ENCODE results near the gene KAT2B.
A peak's percentile ranks its signal among the peaks of the same experiment; 100 is the strongest.

Gene KAT2B

DNA sequence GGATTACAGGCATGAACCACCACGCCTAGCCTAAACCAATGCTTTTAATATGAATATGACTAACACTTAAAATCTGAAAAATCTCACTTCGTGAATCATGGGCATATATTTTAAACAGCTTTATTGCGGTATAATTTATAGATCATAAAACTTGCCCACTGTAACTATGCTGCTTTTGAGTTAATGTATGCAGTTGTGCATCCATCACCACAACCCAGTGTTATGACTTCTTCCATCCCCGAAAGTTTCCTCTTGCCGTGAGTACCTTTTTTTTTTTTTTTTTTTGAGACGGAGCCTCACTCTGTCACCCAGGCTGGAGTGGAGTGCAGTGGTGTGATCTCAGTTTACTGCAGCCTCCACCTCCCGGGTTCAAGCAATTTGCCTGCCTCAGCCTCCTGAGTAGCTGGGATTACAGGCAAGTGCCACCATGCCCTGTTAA lies 7.1 kb downstream of the KAT2B start:
- TF ChIP-seq JUND (IDR thresholded peaks at IDR 0.05; ENCODE audit: low read depth), result no peak
- no peak for DNase-seq (ENCODE audit: low read depth in 1 of 2, low spot score in 1 of 2)
- in situ Hi-C loops (cut with HindIII; ENCODE audit: low pct_unique_long_range_greater_than_20kb, low sequenced_read_pairs), result no loop called here

DNA sequence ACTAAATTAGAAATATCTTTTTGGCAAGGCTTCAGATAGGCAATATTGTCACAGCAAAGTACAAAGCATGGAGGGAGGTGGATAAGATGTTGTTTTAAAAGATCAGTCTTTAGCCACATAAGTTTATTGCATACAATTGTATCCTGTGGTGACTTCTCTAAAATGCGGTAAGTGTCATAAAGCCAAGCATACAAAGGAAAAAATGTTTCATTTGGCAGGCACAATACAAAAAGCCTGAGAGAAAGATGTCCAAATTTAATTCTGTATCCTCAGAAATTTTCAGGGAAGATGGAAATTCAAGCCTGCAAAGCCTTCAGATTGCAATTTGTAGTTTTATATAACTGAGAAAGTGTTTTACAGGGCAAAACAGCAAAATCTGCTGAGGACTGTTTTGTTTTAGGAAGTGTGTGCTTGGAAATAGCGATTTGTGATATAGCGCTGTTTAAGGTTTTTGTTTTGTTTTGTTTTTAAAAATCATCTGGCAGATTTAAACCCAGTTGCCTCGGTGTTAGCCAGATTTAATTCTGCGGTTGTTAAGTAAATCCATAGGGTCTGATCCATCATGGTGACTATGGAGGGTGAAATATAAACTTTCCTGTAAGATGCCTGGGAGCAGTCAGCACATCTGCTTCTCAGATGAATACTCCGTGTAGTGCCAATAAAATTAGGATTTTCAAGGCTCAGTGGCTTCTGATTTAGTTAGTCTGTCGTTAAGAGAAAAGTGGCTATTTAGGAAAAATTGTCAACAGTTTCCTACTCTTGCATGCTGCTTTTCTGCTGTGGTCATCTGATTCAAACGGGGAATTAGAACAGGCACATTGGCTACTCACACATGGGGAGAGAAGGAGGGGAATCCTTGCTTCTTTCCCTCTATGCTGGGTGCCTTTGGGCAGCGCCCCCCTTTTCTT lies 8.0 kb downstream of the KAT2B start:
- in situ Hi-C loops (cut with HindIII; ENCODE audit: low pct_unique_long_range_greater_than_20kb, low sequenced_read_pairs), result no loop called here
- no peak for TF ChIP-seq JUND (IDR thresholded peaks at IDR 0.05; ENCODE audit: low read depth)
- no peak for DNase-seq (ENCODE audit: low read depth in 1 of 2, low spot score in 1 of 2)

DNA sequence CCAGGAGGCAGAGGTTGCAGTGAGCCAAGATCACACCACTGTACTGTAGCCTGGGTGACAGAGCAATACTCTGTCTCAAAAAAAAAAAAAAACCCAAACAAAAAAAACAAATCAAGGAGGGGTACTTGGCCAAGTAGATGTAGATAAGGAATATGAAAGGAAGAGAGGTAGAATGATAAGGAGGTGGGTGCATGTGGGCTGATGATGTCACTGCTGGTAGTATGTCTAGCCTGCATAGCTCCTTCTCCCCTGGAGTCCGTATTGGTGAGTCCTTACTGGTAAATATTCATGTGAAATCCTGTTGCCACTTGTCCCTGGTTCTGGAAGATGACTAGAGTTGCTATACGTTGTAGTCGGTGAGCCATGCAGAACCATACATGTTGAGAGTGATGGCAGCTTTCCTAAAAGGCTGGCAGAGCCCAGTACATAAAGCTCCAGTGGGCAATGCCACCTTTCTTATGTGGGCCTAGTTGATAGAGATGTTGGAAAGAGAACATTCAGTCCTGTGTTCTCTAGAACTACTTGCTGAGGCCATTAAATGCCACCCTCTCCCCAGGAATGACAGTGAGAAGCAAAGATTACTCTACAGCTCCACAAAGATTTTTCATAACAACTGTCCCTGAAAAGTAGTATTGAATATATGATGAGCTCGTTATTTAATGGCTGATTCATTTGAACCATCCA lies 11.0 kb downstream of the KAT2B start:
- TF ChIP-seq JUND (IDR thresholded peaks at IDR 0.05; ENCODE audit: low read depth), result no peak
- in situ Hi-C loops (cut with HindIII; ENCODE audit: low pct_unique_long_range_greater_than_20kb, low sequenced_read_pairs), result no loop called here
- no peak for DNase-seq (ENCODE audit: low read depth in 1 of 2, low spot score in 1 of 2)

DNA sequence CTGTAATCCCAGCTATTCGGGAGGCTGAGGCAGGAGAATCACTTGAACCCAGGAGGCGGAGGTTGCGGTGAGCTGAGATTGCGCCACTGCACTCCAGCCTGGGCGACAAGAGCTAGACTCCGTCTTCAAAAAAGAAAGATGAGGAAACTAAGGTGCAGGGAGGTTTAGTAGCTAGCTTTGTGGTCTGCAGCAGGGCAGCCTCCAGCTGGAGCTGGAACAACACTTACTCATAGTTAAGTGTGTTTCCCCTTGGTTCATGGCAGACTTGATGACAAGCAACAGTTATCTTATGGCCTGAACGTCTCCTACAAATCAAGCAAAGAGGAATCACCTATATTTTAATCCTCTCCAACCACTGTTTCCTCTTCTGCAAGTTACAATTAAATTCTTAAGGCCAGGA lies 12.6 kb downstream of the KAT2B start:
- no peak for DNase-seq (ENCODE audit: low read depth in 1 of 2, low spot score in 1 of 2)
- in situ Hi-C loops (cut with HindIII; ENCODE audit: low pct_unique_long_range_greater_than_20kb, low sequenced_read_pairs), result no loop called here
- TF ChIP-seq JUND (IDR thresholded peaks at IDR 0.05; ENCODE audit: low read depth), result no peak

DNA sequence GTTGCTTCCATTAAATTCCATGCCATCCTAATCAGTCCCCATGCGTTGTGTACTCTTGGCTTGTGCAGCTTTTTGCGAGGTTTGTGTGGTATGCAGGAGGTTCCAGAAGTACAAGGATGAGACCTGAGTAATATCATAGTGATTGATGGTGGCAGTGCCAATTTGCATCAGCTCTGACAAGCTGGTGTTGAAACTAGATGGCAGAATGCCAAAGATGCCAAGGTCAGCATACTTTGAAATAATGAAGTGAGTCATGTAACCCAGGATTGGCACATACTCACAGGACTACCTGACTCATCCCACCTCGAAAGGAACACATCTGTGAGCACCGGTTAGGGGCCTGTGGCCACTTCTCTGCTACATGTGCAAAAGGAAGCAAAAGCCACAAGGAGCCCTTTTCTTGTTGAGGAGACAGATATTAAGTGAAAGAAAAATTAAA lies 14.3 kb downstream of the KAT2B start:
- DNase-seq (ENCODE audit: low read depth in 1 of 2, low spot score in 1 of 2), result peak in 1 of 2 experiments; percentile 73
- no peak for TF ChIP-seq JUND (IDR thresholded peaks at IDR 0.05; ENCODE audit: low read depth)
- in situ Hi-C loops (cut with HindIII; ENCODE audit: low pct_unique_long_range_greater_than_20kb, low sequenced_read_pairs), result no loop called here

DNA sequence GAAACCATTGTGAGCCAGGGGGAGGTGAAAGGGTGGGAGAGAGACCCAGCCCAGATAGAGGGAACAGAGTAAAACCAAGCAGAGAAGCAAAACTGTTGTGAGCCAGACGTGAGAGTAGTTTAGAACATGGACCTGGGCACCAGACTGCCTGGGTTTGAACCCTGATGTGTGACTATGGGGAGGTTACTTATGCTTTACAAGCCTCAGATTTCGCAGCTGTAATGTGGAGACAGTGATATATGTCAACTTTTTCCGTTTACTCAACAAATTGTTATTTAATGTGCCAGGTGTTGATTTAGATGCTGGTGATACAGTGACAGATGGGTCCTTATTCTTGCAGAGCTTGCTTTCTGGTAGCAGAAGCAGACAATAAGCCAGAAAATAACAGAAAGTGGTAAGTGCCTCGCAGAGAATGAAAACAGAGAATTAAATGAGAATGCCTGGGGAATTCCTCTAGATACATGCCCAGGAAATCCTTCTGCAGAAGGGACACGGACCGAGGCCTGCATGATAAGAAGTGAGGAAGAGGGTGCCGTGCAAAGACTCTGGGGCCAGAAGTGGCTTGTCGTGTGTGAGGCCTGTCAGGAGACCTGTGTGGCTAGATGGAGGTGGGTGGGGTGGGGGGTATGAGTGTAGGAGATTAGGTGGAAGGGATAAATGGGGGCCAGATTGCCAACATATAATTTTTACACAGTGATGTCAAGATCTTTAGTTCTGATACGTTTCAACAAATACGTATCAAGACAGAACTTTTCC lies 15.0 kb downstream of the KAT2B start:
- TF ChIP-seq JUND (IDR thresholded peaks at IDR 0.05; ENCODE audit: low read depth), result no peak
- in situ Hi-C loops (cut with HindIII; ENCODE audit: low pct_unique_long_range_greater_than_20kb, low sequenced_read_pairs), result no loop called here
- DNase-seq (ENCODE audit: low read depth in 1 of 2, low spot score in 1 of 2), result no peak

DNA sequence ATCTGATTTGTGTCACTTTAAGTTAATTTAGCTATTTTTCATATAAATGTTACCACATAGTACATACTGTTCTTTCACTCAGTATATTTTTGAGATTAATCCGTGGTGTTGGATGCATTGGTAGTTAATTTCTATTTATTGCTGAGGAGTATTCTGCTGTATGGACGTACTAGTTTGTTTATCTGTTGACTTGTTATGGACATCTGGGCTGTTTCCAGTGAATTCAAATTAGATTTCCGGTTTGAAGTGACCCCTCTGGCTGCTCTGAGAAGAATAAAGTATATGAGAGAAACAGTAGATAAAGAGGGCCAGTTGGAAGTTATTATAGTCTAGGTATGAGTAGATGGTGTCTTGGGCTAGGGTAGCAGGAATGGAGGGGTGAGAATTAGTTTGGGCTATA lies 15.6 kb downstream of the KAT2B start:
- in situ Hi-C loops (cut with HindIII; ENCODE audit: low pct_unique_long_range_greater_than_20kb, low sequenced_read_pairs), result no loop called here
- DNase-seq (ENCODE audit: low read depth in 1 of 2, low spot score in 1 of 2), result no peak
- no peak for TF ChIP-seq JUND (IDR thresholded peaks at IDR 0.05; ENCODE audit: low read depth)

DNA sequence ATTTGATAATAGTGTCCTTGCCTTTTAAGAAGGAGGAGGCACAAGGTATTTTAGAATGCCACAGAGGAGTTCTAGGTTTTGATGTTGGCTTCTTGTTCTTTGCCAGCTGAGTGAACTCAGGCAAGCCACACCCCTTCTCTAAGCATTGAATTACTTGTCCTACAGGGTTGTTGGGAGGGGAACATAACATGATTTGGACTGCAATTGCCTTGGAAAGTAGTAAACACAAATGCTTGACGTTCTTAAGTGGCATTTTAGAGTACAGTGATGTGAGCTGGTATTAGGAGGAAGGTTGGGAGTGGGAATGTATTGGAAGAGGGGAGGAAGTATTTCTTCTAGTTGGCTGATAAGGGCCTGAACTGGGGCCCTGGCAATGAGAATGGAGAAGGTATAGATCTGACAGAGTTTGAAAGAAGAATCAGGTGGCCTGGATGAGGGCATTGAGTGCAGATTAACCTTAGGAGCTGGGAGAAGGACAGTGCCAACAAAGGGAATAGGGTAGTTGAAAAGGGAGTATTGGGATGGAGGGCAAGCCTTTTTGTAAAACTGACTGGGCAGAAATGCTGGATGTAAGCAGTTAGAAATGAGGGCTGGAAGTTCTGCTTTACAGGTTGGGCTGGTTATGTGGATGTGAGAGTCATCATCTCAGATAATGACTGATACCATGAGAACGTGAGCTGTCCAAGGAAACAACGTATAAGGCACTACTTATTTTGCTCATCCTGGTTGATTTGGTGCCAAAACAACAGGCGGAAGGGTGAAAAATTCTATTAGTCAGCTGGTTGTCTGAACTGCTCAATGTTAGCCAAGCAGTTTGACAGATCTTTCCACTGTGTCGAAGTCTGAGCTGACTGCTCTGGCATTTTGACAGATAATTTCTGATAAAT lies 16.7 kb downstream of the KAT2B start:
- in situ Hi-C loops (cut with HindIII; ENCODE audit: low pct_unique_long_range_greater_than_20kb, low sequenced_read_pairs), result no loop called here
- no peak for TF ChIP-seq JUND (IDR thresholded peaks at IDR 0.05; ENCODE audit: low read depth)
- DNase-seq (ENCODE audit: low read depth in 1 of 2, low spot score in 1 of 2), result peak in 1 of 2 experiments; percentile 52

DNA sequence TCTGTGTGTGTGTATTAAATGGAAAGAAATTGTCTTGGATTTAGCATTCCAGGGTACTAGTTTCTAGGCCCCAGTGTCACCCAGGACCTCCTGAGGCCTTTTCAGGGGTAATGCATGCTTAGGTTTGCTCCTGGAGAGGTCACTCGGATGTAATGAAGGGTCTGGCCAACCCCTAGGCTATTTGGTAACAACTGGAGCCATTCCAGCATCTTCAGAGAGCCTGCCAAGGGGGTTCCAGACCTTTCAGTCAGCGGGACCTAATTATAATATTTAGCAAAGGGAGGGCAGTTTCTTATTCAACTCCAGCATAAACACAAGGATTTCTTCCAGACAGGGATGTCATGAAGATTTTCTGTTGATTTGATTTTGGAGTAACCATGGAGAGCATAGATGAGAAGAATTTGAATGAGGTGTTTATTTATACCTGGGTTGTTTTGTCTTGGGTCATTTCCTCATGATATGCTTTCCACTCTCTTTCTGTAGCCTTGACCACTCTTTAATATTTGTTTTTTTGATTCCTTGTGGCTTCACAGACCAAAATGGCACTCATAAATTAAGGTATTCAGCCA lies 17.4 kb downstream of the KAT2B start:
- no peak for TF ChIP-seq JUND (IDR thresholded peaks at IDR 0.05; ENCODE audit: low read depth)
- in situ Hi-C loops (cut with HindIII; ENCODE audit: low pct_unique_long_range_greater_than_20kb, low sequenced_read_pairs), result no loop called here
- no peak for DNase-seq (ENCODE audit: low read depth in 1 of 2, low spot score in 1 of 2)

DNA sequence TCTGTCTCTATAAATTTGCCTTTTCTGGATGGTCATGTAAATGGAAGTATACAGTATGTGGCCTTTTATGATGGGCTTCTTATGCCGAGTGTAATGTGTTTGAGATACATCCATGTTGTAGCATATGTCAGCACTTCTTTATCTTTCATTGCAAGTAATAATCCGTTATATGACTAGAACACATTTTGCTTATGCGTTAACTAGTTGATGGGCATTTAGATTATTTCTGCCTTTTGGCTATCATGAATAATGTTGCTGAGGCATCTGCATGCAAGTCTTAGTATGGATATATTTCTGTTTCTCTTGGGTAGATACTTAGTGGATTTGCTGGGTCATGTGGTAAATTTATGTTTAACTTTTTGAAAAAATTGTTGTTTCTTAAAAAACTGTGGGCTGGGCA lies 19.7 kb downstream of the KAT2B start:
- TF ChIP-seq JUND (IDR thresholded peaks at IDR 0.05; ENCODE audit: low read depth), result no peak
- no peak for DNase-seq (ENCODE audit: low read depth in 1 of 2, low spot score in 1 of 2)
- in situ Hi-C loops (cut with HindIII; ENCODE audit: low pct_unique_long_range_greater_than_20kb, low sequenced_read_pairs), result no loop called here

DNA sequence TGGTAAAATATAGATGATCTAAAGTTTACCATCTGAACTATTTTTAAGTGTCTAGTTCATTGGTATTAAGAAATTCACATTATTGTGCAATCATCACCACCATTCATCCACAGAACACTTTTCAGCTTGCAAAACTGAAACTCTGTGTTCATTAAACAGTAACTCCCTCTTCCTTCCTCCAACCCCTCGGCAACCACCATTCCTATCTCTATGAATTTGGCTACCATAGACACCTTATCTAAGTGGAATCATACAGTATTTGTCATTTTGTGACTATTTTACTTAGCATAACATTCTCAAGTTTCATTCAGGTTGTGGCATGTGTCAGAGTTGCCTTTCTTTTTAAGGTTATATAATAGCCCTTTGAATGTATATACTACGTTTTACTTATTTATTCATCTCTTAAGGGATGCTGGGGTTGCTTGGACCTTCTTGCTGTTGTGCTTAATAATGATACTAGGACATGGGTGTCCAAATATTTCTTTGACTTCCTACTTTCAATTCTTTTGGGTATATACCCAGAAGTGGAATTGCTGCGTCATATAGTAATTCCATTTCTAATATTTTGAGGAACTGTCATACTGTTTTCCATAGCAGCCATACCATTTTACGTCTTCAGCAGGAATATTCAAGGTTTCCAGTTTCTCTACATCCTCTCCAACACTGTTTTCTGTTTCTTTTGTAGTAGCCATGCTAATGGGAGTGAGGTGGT lies 20.9 kb downstream of the KAT2B start:
- DNase-seq (ENCODE audit: low read depth in 1 of 2, low spot score in 1 of 2), result no peak
- in situ Hi-C loops (cut with HindIII; ENCODE audit: low pct_unique_long_range_greater_than_20kb, low sequenced_read_pairs), result no loop called here
- no peak for TF ChIP-seq JUND (IDR thresholded peaks at IDR 0.05; ENCODE audit: low read depth)

Data from T47D (cell line).